HepG2 (cell line): Measurements from ENCODE around the gene PLEKHG2. TPM values are rescaled to one million over a fixed set of nuclear protein-coding genes. Genes with fewer than 3 reads are reported as not detected.

Experiments
- EP300 ChIP-seq, 3 experiments: sonication (generic) in 1 of 3; formaldehyde crosslinking in 1 of 3; IDR thresholded peaks; 2 replicates each; pipeline versions ENCODE4 v1.5.1 to v1.6.1; 2011 to 2020; ENCODE audit warnings: low read depth in 2 of 3, low read length in 2 of 3, borderline replicate concordance in 1 of 3, improper control_type of control experiment in 1 of 3, mild to moderate bottlenecking in 1 of 3, missing genetic modification reagents in 1 of 3, moderate library complexity in 1 of 3
- ETV6 ChIP-seq: sonication (generic); formaldehyde crosslinking; conservative IDR thresholded peaks from 2 replicates; pipeline ENCODE4 v1.4.0; 2020; ENCODE audit warnings: missing genetic modification reagents
- LCORL ChIP-seq, 2 experiments: fragments of 450-650 bp in 1 of 2; sonication (generic) in 1 of 2; formaldehyde crosslinking in 1 of 2; IDR thresholded peaks; 2 replicates each; pipeline versions ENCODE4 v1.5.0 to v1.6.1; 2017 to 2020; ENCODE audit warnings: antibody characterized with exemption in 1 of 2, missing genetic modification reagents in 1 of 2
- SMAD9 ChIP-seq: sonication (generic); formaldehyde crosslinking; IDR thresholded peaks from 2 replicates; pipeline ENCODE4 v1.5.1; 2020; ENCODE audit warnings: mild to moderate bottlenecking, missing genetic modification reagents
- ZNF430 ChIP-seq: sonication (generic); formaldehyde crosslinking; IDR thresholded peaks from 2 replicates; pipeline ENCODE4 v1.9.0; 2021; ENCODE audit warnings: mild to moderate bottlenecking, missing genetic modification reagents
- polyA plus RNA-seq, 8 experiments: library from polyadenylated mRNA; depleted of rRNA in 3 of 8; stranded (reverse) in 7 of 8; unstranded in 1 of 8; fragments of >200 nt; fragmentation: Illumina TruSeq in 4 of 8; extraction: Trizol in 4 of 8; gene quantifications; 2 replicates each; pipeline versions ENCODE4 v1.2.1 to v1.2.3, GENCODE V29; 2011 to 2016; ENCODE audit warnings: low read depth in 4 of 8, missing spikeins in 1 of 8, mixed read lengths in 1 of 8; ENCODE audit not compliant: insufficient read depth in 1 of 8
- total RNA-seq, 5 experiments: library from RNA; depleted of rRNA; stranded (reverse); fragments of >200 nt; fragmentation: Illumina TruSeq; extraction: Trizol; gene quantifications; 2 replicates each; pipeline ENCODE4 v1.2.3, GENCODE V29; 2016; ENCODE audit warnings: low read depth in 1 of 5
- TF ChIP-seq, protein P1 (sequence below): sonication (generic); formaldehyde crosslinking; IDR thresholded peaks from 2 replicates; pipeline ENCODE4 v1.4.0; 2020; ENCODE audit warnings: missing genetic modification reagents
- TF ChIP-seq, protein P2 (sequence below): sonication (generic); formaldehyde crosslinking; IDR thresholded peaks from 2 replicates; pipeline ENCODE4 v1.4.0; 2020; ENCODE audit warnings: missing genetic modification reagents
- TF ChIP-seq, protein P3 (sequence below): sonication (generic); formaldehyde crosslinking; IDR thresholded peaks from 2 replicates; pipeline ENCODE4 v1.5.0; 2020; ENCODE audit warnings: mild to moderate bottlenecking, missing genetic modification reagents, borderline replicate concordance
- TF ChIP-seq, protein P4 (sequence below): sonication (generic); formaldehyde crosslinking; IDR thresholded peaks from 2 replicates; pipeline ENCODE4 v1.9.0; 2021; ENCODE audit warnings: missing genetic modification reagents, borderline replicate concordance

PLEKHG2 gene
- total and polyA plus RNA-seq, 2 of the 13 experiments (the other 11 are each of a cell fraction or from before 2014, with no cell fraction given) = 3.6 to 6.8 TPM

DNA sequence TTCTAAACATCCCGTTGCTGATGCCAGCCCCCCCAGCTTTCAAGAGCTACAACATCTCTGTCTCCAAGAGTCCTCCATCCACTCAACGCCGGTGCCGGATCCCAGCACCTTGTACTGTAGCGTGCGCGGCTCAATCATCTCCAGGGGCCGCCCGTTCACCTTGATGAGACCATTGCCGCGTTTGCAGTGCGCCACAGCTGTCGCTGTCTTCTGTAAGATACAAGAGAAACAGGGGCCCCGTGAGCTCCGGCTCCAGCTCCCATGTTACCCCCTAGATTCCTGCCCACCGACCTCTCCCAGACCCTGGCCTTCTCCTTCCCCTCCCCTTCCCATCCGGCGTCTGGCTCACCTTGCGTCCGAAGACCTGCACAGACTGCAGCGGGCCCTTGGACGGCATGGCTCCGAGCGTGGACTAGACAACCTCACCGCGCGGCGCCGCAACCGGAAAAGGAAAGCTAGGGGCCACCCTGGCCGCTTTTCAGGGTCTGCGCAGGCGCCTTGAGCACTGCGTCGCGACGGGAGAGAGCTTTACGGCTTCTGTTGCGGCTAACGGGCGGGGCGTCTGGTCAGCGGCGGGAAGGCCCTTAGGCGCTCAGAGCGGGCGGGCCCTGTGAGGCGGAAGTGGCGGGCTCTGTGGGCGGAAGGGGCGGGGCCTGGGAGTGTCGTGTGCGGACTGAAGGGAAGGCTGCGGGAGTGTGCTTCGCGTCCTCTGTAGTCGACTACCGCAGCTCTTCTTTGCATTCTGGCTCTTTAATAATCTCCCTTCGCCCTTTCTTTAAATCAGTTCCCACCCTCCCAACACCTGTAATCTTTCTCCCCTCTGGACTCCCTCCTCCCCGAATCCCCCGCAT lies 23.3 kb downstream of the PLEKHG2 start, which contains the start of gene RPS16 (continued):
- TF ChIP-seq, protein P1, sequence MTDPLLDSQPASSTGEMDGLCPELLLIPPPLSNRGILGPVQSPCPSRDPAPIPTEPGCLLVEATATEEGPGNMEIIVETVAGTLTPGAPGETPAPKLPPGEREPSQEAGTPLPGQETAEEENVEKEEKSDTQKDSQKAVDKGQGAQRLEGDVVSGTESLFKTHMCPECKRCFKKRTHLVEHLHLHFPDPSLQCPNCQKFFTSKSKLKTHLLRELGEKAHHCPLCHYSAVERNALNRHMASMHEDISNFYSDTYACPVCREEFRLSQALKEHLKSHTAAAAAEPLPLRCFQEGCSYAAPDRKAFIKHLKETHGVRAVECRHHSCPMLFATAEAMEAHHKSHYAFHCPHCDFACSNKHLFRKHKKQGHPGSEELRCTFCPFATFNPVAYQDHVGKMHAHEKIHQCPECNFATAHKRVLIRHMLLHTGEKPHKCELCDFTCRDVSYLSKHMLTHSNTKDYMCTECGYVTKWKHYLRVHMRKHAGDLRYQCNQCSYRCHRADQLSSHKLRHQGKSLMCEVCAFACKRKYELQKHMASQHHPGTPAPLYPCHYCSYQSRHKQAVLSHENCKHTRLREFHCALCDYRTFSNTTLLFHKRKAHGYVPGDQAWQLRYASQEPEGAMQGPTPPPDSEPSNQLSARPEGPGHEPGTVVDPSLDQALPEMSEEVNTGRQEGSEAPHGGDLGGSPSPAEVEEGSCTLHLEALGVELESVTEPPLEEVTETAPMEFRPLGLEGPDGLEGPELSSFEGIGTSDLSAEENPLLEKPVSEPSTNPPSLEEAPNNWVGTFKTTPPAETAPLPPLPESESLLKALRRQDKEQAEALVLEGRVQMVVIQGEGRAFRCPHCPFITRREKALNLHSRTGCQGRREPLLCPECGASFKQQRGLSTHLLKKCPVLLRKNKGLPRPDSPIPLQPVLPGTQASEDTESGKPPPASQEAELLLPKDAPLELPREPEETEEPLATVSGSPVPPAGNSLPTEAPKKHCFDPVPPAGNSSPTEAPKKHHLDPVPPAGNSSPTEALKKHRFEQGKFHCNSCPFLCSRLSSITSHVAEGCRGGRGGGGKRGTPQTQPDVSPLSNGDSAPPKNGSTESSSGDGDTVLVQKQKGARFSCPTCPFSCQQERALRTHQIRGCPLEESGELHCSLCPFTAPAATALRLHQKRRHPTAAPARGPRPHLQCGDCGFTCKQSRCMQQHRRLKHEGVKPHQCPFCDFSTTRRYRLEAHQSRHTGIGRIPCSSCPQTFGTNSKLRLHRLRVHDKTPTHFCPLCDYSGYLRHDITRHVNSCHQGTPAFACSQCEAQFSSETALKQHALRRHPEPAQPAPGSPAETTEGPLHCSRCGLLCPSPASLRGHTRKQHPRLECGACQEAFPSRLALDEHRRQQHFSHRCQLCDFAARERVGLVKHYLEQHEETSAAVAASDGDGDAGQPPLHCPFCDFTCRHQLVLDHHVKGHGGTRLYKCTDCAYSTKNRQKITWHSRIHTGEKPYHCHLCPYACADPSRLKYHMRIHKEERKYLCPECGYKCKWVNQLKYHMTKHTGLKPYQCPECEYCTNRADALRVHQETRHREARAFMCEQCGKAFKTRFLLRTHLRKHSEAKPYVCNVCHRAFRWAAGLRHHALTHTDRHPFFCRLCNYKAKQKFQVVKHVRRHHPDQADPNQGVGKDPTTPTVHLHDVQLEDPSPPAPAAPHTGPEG (CRISPR knock-in tag) = peak; percentile 83; the same call in 1 of the 2 replicates
- TF ChIP-seq, protein P2, sequence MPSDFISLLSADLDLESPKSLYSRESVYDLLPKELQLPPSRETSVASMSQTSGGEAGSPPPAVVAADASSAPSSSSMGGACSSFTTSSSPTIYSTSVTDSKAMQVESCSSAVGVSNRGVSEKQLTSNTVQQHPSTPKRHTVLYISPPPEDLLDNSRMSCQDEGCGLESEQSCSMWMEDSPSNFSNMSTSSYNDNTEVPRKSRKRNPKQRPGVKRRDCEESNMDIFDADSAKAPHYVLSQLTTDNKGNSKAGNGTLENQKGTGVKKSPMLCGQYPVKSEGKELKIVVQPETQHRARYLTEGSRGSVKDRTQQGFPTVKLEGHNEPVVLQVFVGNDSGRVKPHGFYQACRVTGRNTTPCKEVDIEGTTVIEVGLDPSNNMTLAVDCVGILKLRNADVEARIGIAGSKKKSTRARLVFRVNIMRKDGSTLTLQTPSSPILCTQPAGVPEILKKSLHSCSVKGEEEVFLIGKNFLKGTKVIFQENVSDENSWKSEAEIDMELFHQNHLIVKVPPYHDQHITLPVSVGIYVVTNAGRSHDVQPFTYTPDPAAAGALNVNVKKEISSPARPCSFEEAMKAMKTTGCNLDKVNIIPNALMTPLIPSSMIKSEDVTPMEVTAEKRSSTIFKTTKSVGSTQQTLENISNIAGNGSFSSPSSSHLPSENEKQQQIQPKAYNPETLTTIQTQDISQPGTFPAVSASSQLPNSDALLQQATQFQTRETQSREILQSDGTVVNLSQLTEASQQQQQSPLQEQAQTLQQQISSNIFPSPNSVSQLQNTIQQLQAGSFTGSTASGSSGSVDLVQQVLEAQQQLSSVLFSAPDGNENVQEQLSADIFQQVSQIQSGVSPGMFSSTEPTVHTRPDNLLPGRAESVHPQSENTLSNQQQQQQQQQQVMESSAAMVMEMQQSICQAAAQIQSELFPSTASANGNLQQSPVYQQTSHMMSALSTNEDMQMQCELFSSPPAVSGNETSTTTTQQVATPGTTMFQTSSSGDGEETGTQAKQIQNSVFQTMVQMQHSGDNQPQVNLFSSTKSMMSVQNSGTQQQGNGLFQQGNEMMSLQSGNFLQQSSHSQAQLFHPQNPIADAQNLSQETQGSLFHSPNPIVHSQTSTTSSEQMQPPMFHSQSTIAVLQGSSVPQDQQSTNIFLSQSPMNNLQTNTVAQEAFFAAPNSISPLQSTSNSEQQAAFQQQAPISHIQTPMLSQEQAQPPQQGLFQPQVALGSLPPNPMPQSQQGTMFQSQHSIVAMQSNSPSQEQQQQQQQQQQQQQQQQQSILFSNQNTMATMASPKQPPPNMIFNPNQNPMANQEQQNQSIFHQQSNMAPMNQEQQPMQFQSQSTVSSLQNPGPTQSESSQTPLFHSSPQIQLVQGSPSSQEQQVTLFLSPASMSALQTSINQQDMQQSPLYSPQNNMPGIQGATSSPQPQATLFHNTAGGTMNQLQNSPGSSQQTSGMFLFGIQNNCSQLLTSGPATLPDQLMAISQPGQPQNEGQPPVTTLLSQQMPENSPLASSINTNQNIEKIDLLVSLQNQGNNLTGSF (CRISPR knock-in tag) = no peak
- TF ChIP-seq, protein P3, sequence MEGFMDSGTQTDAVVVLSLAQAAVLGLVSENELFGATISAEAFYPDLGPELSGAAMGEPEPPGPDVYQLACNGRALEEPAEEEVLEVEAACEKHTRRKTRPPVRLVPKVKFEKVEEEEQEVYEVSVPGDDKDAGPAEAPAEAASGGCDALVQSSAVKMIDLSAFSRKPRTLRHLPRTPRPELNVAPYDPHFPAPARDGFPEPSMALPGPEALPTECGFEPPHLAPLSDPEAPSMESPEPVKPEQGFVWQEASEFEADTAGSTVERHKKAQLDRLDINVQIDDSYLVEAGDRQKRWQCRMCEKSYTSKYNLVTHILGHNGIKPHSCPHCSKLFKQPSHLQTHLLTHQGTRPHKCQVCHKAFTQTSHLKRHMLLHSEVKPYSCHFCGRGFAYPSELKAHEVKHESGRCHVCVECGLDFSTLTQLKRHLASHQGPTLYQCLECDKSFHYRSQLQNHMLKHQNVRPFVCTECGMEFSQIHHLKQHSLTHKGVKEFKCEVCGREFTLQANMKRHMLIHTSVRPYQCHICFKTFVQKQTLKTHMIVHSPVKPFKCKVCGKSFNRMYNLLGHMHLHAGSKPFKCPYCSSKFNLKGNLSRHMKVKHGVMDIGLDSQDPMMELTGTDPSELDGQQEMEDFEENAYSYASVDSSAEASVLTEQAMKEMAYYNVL (CRISPR knock-in tag) = peak; percentile 27; the same call in 1 of the 2 replicates
- TF ChIP-seq LCORL (IDR thresholded peaks at IDR 0.05) = no peak
- peak; percentile 24; the same call in 1 of the 2 replicates for TF ChIP-seq LCORL (CRISPR knock-in tag; IDR thresholded peaks at IDR 0.05)
- TF ChIP-seq SMAD9 (CRISPR knock-in tag) = no peak
- TF ChIP-seq, protein P4, sequence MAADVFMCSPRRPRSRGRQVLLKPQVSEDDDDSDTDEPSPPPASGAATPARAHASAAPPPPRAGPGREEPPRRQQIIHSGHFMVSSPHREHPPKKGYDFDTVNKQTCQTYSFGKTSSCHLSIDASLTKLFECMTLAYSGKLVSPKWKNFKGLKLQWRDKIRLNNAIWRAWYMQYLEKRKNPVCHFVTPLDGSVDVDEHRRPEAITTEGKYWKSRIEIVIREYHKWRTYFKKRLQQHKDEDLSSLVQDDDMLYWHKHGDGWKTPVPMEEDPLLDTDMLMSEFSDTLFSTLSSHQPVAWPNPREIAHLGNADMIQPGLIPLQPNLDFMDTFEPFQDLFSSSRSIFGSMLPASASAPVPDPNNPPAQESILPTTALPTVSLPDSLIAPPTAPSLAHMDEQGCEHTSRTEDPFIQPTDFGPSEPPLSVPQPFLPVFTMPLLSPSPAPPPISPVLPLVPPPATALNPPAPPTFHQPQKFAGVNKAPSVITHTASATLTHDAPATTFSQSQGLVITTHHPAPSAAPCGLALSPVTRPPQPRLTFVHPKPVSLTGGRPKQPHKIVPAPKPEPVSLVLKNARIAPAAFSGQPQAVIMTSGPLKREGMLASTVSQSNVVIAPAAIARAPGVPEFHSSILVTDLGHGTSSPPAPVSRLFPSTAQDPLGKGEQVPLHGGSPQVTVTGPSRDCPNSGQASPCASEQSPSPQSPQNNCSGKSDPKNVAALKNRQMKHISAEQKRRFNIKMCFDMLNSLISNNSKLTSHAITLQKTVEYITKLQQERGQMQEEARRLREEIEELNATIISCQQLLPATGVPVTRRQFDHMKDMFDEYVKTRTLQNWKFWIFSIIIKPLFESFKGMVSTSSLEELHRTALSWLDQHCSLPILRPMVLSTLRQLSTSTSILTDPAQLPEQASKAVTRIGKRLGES (CRISPR knock-in tag) = no peak
- peak; percentile 85; the same call in 1 of the 2 replicates for TF ChIP-seq ZNF430 (CRISPR knock-in tag)
- TF ChIP-seq EP300 (IDR thresholded peaks at IDR 0.05; ENCODE audit: low read depth in 2 of 2, low read length in 2 of 2) = peak; percentile 13 to 31; a peak in 2 of 4 replicates
- 0 out of 2 replicates have a peak, but pooled peaks have one; percentile 31 for TF ChIP-seq EP300 (CRISPR knock-in tag; IDR thresholded peaks at IDR 0.05; ENCODE audit: borderline replicate concordance)
- TF ChIP-seq ETV6 (CRISPR knock-in tag) = peak; percentile 89; the same call in 1 of the 2 replicates
